Neural progenitor cell (in vitro differentiated cells): Measurements from ENCODE around the gene AMMECR1.

Source experiments
- EZH2phosphoT487 ChIP-seq: fragments of 200-600 bp; sonication (generic); IDR thresholded peaks from 2 replicates; pipeline ENCODE4 v1.6.1; 2017; ENCODE audit warnings: antibody characterized with exemption
- TF ChIP-seq, protein P1 (sequence below): fragments of 200-600 bp; sonication (generic); IDR thresholded peaks from 2 replicates; pipeline ENCODE4 v1.5.1; 2017; ENCODE audit warnings: antibody characterized with exemption, mild to moderate bottlenecking

- TF ChIP-seq, protein P1, sequence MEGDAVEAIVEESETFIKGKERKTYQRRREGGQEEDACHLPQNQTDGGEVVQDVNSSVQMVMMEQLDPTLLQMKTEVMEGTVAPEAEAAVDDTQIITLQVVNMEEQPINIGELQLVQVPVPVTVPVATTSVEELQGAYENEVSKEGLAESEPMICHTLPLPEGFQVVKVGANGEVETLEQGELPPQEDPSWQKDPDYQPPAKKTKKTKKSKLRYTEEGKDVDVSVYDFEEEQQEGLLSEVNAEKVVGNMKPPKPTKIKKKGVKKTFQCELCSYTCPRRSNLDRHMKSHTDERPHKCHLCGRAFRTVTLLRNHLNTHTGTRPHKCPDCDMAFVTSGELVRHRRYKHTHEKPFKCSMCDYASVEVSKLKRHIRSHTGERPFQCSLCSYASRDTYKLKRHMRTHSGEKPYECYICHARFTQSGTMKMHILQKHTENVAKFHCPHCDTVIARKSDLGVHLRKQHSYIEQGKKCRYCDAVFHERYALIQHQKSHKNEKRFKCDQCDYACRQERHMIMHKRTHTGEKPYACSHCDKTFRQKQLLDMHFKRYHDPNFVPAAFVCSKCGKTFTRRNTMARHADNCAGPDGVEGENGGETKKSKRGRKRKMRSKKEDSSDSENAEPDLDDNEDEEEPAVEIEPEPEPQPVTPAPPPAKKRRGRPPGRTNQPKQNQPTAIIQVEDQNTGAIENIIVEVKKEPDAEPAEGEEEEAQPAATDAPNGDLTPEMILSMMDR = no peak
- no peak for TF ChIP-seq EZH2phosphoT487
These were observed 142.7 kb downstream of the AMMECR1 start for GRCh38 chrX:110175146-110175545.
